Measurements from ENCODE around the gene TMEM143. TPM values are rescaled to one million over a fixed set of nuclear protein-coding genes. Genes with fewer than 3 reads are reported as not detected.
"Not testable (repeated sequence)": the region's sequence is repeated elsewhere in the genome, so short reads cannot be mapped to it uniquely, and the experiment has no call there.

TMEM143 gene
- total and polyA plus RNA-seq, 4 experiments from 2014 or later, result 3.8 to 31.8 (median 17.9) TPM

- no peak overlapping the region for H3K27ac Mint-ChIP-seq
- H3K4me1 Mint-ChIP-seq, result no peaks in the 10 kb centered on the region
- Histone ChIP-seq H3K4me1 (ENCODE audit: insufficient read depth, low read length) (no peaks in the 10 kb centered on the region), H3K9me3 (ENCODE audit: control insufficient read depth in 1 of 2, low read length in 2 of 2) (no peaks in the 10 kb centered on the region), H3K27ac (ENCODE audit: low read depth, low read length) (no peak overlapping the region), H3K36me3 (ENCODE audit: insufficient read depth, low read length) (no peaks in the 10 kb centered on the region), H3K27me3 (ENCODE audit: insufficient read depth, low read length) (no peaks in the 10 kb centered on the region), H3K4me3 (ENCODE audit: low read length in 2 of 2) (no peak overlapping the region)
- ChIA-PET CTCF (ENCODE audit: partially characterized antibody) (no interaction called here), POLR2A (ENCODE audit: partially characterized antibody) (no interaction called here)
- DNase-seq, result no peak
- no peaks in the 10 kb centered on the region for H3K36me3 Mint-ChIP-seq
- peaks cover 0 to 3% of the 10 kb centered on the region in 2 donors for H3K27me3 Mint-ChIP-seq
- no peak overlapping the region for H3K4me3 Mint-ChIP-seq
- intact Hi-C loops (cut with micrococcal nuclease), result no loop called here
- no peaks in the 10 kb centered on the region for H3K9me3 Mint-ChIP-seq
Observed at GRCh38 chr19:48301886-48302599, 61.7 kb downstream of the TMEM143 start.

GRCh38 chr19:48297975-48298374, 65.8 kb downstream of the TMEM143 start:
- Histone ChIP-seq H3K27me3 (ENCODE audit: insufficient read depth, low read length) (no peaks in the 10 kb centered on the region), H3K36me3 (ENCODE audit: insufficient read depth, low read length) (no peaks in the 10 kb centered on the region), H3K4me3 (ENCODE audit: low read length in 2 of 2) (no peak overlapping the region), H3K9me3 (ENCODE audit: control insufficient read depth in 1 of 2, low read length in 2 of 2) (no peaks in the 10 kb centered on the region), H3K27ac (ENCODE audit: low read depth, low read length) (no peak overlapping the region), H3K4me1 (ENCODE audit: insufficient read depth, low read length) (no peaks in the 10 kb centered on the region)
- peaks cover 2 to 6% of the 10 kb centered on the region in 2 donors for H3K27me3 Mint-ChIP-seq
- POLR2A ChIA-PET (ENCODE audit: partially characterized antibody), result no interaction called here
- H3K9me3 Mint-ChIP-seq, result no peaks in the 10 kb centered on the region
- no peaks in the 10 kb centered on the region for H3K36me3 Mint-ChIP-seq
- H3K4me3 Mint-ChIP-seq, result no peak overlapping the region
- no peak overlapping the region for H3K27ac Mint-ChIP-seq
- DNase-seq, result no peak
- CTCF ChIA-PET (ENCODE audit: partially characterized antibody), result interaction anchor here (1.0 kb wide), 1 partner anchor 15 kb away, joined by 3 read pairs; no protein-coding TSS in a partner anchor
- H3K4me1 Mint-ChIP-seq, result peaks cover 0 to 2% (median 0%) of the 10 kb centered on the region in 4 donors
- intact Hi-C loops (cut with micrococcal nuclease), result no loop called here

- ChIA-PET POLR2A (ENCODE audit: partially characterized antibody) (no interaction called here), CTCF (ENCODE audit: partially characterized antibody) (interaction anchor here (1.0 to 1.6 kb wide), 3 partner anchors 14 to 37 kb away, joined by 3 to 5 read pairs (median 3); no protein-coding TSS in a partner anchor)
- Histone ChIP-seq H3K36me3 (ENCODE audit: insufficient read depth, low read length) (no peaks in the 10 kb centered on the region), H3K4me3 (ENCODE audit: low read length in 2 of 2) (no peak overlapping the region), H3K27me3 (ENCODE audit: insufficient read depth, low read length) (no peaks in the 10 kb centered on the region), H3K9me3 (ENCODE audit: control insufficient read depth in 1 of 2, low read length in 2 of 2) (no peaks in the 10 kb centered on the region), H3K4me1 (ENCODE audit: insufficient read depth, low read length) (no peaks in the 10 kb centered on the region), H3K27ac (ENCODE audit: low read depth, low read length) (no peak overlapping the region)
- Mint-ChIP-seq H3K27me3 (peaks cover 2 to 6% of the 10 kb centered on the region in 2 donors), H3K9me3 (no peaks in the 10 kb centered on the region), H3K36me3 (no peaks in the 10 kb centered on the region), H3K4me1 (peaks cover 0 to 2% (median 0%) of the 10 kb centered on the region in 4 donors), H3K4me3 (no peak overlapping the region), H3K27ac (no peak overlapping the region)
- no peak for DNase-seq
- intact Hi-C loops (cut with micrococcal nuclease), result no loop called here
Observed at GRCh38 chr19:48296963-48297734, 66.6 kb downstream of the TMEM143 start.

- no peak for DNase-seq
- Mint-ChIP-seq H3K4me1 (peaks cover 0 to 8% (median 4%) of the 10 kb centered on the region in 4 donors), H3K9me3 (no peaks in the 10 kb centered on the region), H3K27ac (no peak overlapping the region), H3K4me3 (no peak overlapping the region), H3K27me3 (peaks cover 4 to 6% of the 10 kb centered on the region in 2 donors), H3K36me3 (no peaks in the 10 kb centered on the region)
- no peak overlapping the region for H3K4me3 ChIP-seq (ENCODE audit: low read length in 2 of 2)
- peaks cover 8% of the 10 kb centered on the region for H3K4me1 ChIP-seq (ENCODE audit: insufficient read depth, low read length)
- no peak overlapping the region for H3K27ac ChIP-seq (ENCODE audit: low read depth, low read length)
- CTCF ChIA-PET (ENCODE audit: partially characterized antibody), result interaction anchor here (1.6 kb wide), 1 partner anchor 29 kb away, joined by 5 read pairs; no protein-coding TSS in a partner anchor
- intact Hi-C loops (cut with micrococcal nuclease), result no loop called here
- H3K9me3 ChIP-seq (ENCODE audit: control insufficient read depth in 1 of 2, low read length in 2 of 2), result no peaks in the 10 kb centered on the region
- POLR2A ChIA-PET (ENCODE audit: partially characterized antibody), result no interaction called here
- H3K27me3 ChIP-seq (ENCODE audit: insufficient read depth, low read length), result no peaks in the 10 kb centered on the region
- no peaks in the 10 kb centered on the region for H3K36me3 ChIP-seq (ENCODE audit: insufficient read depth, low read length)
Observed at GRCh38 chr19:48295458-48295857, 68.3 kb downstream of the TMEM143 start.

GRCh38 chr19:48292798-48293197, 70.9 kb downstream of the TMEM143 start:
- intact Hi-C loops (cut with micrococcal nuclease), result no loop called here
- H3K4me3 ChIP-seq (ENCODE audit: low read length in 2 of 2), result no peak overlapping the region
- POLR2A ChIA-PET (ENCODE audit: partially characterized antibody), result no interaction called here
- Mint-ChIP-seq H3K27me3 (peaks cover 6% of the 10 kb centered on the region in 2 donors), H3K27ac (no peak overlapping the region), H3K9me3 (peaks cover 0 to 4% (median 0%) of the 10 kb centered on the region in 8 donors), H3K4me1 (peaks cover 0 to 8% (median 4%) of the 10 kb centered on the region in 4 donors), H3K36me3 (no peaks in the 10 kb centered on the region), H3K4me3 (no peak overlapping the region)
- DNase-seq, result no peak
- no peaks in the 10 kb centered on the region for H3K9me3 ChIP-seq (ENCODE audit: control insufficient read depth in 1 of 2, low read length in 2 of 2)
- CTCF ChIA-PET (ENCODE audit: partially characterized antibody), result interaction anchor here (0.7 to 2.6 kb wide), 7 partner anchors 26 to 329 kb away, joined by 3 to 15 read pairs (median 7); partner anchors contain the start of gene PLA2G4C
- no peaks in the 10 kb centered on the region for H3K27me3 ChIP-seq (ENCODE audit: insufficient read depth, low read length)
- no peaks in the 10 kb centered on the region for H3K36me3 ChIP-seq (ENCODE audit: insufficient read depth, low read length)
- peaks cover 8% of the 10 kb centered on the region for H3K4me1 ChIP-seq (ENCODE audit: insufficient read depth, low read length)
- no peak overlapping the region for H3K27ac ChIP-seq (ENCODE audit: low read depth, low read length)

- H3K27me3 ChIP-seq (ENCODE audit: insufficient read depth, low read length); H3K36me3 ChIP-seq (ENCODE audit: insufficient read depth, low read length); H3K9me3 ChIP-seq (ENCODE audit: control insufficient read depth in 1 of 2, low read length in 2 of 2); H3K27ac ChIP-seq (ENCODE audit: low read depth, low read length); POLR2A ChIA-PET (ENCODE audit: partially characterized antibody); H3K4me1 Mint-ChIP-seq; H3K9me3 Mint-ChIP-seq; H3K36me3 Mint-ChIP-seq; DNase-seq; H3K27me3 Mint-ChIP-seq; H3K4me1 ChIP-seq (ENCODE audit: insufficient read depth, low read length): not testable (repeated sequence)
- peak overlapping the region in 2 of 7 donors; percentile 27 to 68 for H3K27ac Mint-ChIP-seq
- H3K4me3 ChIP-seq (ENCODE audit: low read length in 2 of 2), result peak overlapping the region in 1 of 2 donors; percentile 58
- CTCF ChIA-PET (ENCODE audit: partially characterized antibody), result interaction anchor here (0.7 to 2.6 kb wide), 9 partner anchors 12 to 1290 kb away, joined by 3 to 15 read pairs (median 7); partner anchors contain the start of gene PLA2G4C
- H3K4me3 Mint-ChIP-seq, result peak overlapping the region; percentile 77 to 86 (median 81)
- intact Hi-C loops (cut with micrococcal nuclease), result loop anchor here (1.0 kb wide), 3 partner anchors 24 to 328 kb away; no protein-coding TSS in a partner anchor
Observed at GRCh38 chr19:48291489-48291815, 72.3 kb downstream of the TMEM143 start.
